HT1080 (cell line): Measurements from ENCODE around the gene DNAJB8. TPM values are rescaled to one million over a fixed set of nuclear protein-coding genes. Genes with fewer than 3 reads are reported as not detected.

Experiments used
- DNase-seq: peaks from one replicate; pipeline ENCODE4 v3.0.0-alpha.2; 2015; ENCODE audit warnings: low read depth
- total RNA-seq: library from RNA; depleted of rRNA; stranded (reverse); fragments of >200 nt; shearing (Covaris generic); gene quantifications from 2 replicates; pipeline ENCODE4 v1.2.3, GENCODE V29; 2014

The DNAJB8 gene
- total RNA-seq, 1 experiment from 2014 or later, result not detected

DNA sequence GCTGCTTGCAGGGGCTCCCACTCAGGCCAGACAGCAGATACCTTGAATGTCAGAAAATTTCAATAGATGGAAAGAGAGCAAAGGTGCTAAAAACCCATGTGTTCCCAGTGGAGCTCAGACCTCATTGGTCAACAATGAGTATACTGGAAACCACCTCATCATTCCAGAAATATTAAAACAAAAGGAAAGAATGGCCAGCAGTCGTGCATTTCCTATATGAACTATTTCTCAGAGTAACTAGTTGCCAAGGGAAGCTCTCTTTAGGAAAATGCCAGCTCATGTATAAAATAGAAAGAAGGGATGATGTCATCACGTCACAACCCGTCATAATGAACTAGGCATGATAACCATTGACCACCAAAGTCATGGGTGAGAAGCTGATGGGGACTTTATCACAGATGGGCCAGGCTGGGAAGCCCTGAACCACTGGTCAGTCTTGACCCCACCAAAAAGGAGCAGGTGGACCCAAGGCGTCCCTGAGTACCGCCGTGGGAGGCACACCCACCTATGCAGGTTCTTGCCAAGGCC lies 17.5 kb downstream of the DNAJB8 start:
- DNase-seq, result no peak

DNA sequence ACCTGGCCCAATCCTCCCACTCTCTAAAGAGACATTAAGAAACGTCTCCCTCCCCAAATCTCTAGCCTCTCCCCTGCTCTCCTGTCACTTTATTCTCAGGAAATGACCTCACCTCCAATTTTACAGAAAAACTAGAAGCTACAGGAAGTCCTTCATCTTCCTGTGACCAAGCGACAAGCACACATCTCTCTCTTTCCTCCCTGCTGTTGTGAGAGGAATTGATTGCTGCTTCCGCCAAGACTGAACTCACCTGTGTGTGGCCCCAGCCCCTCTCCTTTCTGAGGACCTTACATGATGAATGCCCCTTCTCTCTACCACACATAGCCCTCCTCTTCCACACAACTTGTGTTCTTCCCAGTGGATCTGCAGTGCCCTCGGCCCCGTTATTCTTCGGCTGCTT lies 18.2 kb downstream of the DNAJB8 start:
- peak; percentile 22 for DNase-seq

DNA sequence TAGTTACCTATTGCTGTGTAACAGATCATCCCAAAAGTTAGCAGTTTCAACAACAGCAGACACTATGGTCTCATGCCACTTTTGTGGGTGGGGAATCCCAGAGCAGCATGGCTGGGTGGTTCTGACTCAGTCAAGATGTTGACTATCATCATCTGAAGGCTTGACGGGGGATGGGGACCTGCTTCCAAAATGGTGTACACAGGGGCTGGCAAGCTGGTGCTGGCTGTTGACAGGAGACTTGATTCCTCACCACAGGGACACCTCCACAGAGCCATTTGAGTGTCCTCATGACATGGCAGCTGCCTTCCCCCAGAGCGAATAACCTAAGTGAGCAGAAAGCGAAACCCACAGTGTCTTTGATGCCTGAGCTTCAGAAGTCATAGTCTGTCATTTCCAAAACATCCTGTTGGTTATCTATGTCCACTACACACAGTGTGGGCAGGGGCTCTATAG lies 19.1 kb downstream of the DNAJB8 start:
- DNase-seq, result no peak

- no peak for DNase-seq
Observed at GRCh38 chr3:128446821-128447220, 19.9 kb downstream of the DNAJB8 start.

DNA sequence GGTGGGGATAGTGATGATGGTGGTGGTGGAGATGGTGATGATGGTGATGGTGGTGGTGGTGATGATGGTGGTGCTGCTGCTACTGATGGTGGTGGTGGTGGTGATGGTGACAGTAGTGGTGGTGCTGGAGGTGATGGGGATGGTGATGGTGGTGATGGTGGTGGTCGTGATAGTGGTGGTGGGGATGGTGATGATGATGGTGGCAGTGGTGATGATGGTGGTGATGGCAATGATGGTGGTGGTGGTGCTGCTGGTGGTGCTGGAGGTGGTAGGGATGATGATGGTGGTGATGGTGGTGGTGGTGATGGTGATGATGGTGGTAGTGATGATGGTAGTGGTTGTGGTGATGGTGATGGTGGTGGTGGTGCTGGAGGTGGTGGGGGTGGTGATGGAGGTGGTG lies 21.3 kb downstream of the DNAJB8 start:
- DNase-seq, result no peak

DNA sequence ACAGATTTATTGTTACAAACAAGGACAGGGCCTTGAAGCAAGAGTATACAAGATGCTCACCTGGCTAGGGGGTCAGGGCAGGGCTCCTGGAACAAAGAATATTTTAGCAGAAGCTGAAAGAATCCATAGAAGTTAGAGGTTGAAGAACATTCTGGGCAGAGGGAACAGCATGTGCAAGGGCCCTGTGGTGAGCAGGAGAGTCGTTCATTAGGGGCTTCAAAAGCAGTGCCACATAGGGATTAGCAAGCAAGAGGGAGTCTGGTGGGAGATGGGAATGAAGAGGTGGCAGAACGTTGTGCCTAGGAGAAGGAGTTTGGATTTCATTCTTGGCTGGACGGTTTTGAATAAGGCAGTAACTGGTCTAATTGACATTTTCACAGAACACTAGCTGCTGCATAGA lies 22.9 kb downstream of the DNAJB8 start:
- no peak for DNase-seq

DNA sequence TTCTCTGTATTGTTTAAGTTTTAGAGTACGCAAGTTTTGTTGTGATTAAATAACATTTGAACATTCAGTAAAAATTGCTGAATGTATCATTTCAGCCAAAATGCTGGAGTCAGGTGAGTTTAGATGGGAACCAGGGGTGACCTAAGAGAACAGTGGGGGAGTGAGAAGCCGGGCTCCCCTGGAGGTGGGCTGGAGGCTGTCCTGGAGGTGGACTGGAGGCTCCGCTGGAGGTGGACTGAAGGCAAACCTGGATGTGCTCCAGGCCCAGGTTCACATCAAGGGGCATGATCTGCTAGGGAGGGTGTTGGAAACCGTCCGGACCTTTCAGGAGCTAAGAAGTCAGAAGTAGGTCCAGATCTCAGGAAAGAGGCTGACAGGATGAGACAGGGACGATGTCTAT lies 23.7 kb downstream of the DNAJB8 start:
- DNase-seq, result no peak

DNA sequence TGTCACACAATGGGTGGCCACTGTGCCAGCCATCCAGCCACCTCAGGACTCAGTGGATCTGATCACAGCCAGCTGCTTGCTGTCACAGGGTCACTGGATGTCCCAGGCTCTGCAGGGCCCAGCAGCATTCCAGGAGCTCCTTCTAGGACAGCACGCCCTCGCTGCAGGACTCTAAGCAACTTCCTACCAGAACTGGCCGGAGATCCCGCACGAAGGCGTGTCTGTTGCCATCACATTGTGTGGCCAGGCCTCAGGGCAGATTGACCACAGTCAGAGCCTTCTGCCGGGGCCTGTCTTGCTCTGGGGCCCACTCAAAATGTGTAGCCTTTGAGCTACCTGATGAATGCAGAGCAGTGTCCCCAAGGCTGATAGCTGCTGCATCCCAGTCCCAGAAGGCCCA lies 24.6 kb downstream of the DNAJB8 start:
- DNase-seq, result no peak

DNA sequence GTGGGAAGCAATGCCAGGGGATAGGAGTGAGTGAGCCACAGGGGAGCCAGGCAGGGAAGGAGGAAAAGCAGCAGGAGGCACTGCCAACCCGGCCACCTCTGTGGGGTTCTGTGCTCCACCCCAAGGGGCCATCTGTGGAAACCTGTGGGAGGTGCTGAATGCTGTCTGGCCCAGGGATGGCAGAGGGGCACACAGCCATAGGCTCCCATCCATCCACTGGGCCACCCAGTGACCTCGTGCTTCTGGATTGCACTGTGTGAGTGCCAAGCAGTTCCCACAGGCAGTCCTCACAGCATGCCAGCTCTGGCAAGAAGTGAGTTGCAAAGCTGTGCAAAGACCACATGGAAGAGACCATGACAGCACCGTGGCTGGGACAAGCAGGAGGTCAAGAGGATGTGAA lies 27.5 kb downstream of the DNAJB8 start:
- no peak for DNase-seq

DNA sequence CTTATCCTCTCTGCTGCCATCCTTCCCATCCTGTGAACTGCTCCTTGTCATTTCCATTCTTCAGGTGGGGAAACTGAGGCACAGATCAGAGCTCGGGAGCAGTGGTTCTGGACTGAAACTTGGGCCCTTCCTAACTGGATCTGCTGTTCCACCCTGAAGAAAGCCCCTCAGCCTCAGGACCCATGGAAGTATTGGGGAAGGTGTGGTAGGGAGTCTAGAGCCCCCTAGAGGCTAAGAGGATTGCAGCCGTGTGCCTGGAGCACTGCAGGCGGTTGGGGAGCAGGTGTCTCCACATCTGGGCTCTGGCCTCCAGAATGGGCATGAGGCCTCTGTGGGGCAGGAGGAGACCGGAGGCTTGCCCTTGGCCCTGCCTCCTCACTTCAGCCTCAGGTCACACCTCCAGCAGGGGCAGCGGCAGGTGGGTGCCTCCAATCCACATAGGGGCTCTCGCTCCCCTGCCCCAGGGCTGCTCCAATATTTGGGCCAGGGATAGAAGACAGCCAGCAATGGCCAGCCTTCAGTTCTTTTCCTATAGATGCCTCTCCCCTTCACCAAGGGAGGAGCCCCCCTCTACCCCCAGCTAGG lies 28.1 kb downstream of the DNAJB8 start:
- no peak for DNase-seq

- no peak for DNase-seq
Observed at GRCh38 chr3:128436214-128436613, 30.5 kb downstream of the DNAJB8 start.

- no peak for DNase-seq
Observed at GRCh38 chr3:128435561-128435960, 31.1 kb downstream of the DNAJB8 start.

DNA sequence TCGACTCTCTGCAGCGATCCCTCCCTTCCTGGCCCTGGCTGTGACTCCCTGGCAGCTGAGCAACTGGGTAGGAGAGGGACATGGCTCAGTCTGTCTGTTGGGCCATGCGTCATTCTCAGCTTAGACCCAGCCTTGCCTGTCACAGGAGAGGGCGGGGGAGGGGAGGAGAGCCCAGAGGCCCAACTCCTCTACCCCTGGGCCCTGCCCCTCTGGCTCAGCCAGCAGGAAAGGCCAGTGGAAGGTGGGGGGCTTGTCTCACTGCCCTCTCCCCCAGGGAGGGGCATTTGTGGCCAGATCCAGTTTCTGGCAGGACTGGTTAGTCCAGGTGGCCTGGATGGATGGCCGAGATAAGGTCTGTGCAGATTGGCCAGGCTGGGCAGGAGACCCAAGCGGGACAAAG lies 31.6 kb downstream of the DNAJB8 start:
- DNase-seq, result peak; percentile 25

DNA sequence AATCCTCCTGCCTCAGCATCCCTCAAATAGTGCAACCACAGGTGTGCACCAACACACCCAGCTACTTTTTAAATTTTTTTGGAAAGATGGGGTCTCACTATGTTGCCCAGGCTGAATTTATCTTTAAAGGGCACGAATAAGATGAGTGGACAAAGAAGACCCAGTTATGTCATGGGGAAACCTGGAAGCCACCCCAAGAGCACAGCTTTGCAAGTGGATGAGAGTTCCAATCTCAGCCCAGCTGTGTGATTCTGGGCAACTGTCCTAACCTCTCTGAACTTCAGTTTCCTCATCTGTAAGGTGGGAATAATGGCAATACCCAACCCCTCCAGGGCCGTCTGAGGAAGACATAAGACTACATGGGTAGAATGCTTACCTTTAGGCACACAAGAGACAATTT lies 32.2 kb downstream of the DNAJB8 start:
- DNase-seq, result no peak

DNA sequence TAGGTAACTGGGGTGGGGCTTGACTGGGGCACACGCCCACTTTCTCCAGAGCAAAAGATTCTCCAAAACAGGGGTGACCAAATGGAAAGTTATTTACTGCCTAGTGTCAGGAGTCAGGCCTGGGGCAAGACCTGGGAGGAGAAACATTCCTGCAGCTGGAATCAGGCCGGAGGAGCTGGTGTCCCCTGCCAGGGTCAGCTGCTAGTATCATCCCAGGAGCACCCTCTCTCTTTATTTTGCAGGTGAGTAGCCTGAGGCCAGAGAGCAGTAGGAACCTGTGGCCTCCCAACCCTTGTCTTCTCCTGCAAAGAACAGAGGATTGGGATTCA lies 32.9 kb downstream of the DNAJB8 start:
- no peak for DNase-seq

GRCh38 chr3:128432971-128433836 lies 33.5 kb downstream of the DNAJB8 start:
- DNase-seq, result no peak

DNA sequence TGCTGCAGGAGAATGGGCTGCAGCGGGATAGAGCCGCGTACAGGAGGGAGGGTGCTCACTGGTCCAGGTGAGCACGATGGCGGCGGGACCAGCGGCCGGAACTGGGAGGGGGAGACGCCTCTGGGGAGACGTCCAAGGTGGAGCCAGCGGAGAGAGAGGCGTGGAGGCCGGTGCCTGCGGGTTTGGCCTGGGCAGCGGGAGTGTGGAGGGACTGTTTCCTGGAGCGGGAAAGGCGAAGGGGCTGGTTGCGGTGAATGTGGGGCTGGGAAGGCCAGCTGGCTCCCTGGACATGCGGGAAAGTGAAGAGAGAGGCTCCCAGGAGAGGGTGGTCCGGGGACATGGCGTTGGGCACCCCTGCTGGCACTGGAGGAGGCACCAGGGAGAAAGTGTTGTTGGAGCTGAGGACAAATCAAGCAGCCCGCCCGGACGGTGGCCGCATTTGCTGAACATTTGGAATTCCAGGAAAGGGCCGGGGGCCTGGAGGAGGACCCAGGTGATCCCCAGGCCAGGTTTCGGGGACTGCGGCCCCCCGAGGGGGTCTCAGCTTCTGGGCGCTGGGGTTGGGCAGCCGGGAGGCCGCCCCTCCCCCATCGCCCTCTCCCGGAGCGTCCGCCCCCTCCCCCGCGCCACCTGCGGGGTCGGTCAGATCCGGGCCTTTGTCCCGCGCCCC lies 34.3 kb downstream of the DNAJB8 start:
- DNase-seq, result no peak

DNA sequence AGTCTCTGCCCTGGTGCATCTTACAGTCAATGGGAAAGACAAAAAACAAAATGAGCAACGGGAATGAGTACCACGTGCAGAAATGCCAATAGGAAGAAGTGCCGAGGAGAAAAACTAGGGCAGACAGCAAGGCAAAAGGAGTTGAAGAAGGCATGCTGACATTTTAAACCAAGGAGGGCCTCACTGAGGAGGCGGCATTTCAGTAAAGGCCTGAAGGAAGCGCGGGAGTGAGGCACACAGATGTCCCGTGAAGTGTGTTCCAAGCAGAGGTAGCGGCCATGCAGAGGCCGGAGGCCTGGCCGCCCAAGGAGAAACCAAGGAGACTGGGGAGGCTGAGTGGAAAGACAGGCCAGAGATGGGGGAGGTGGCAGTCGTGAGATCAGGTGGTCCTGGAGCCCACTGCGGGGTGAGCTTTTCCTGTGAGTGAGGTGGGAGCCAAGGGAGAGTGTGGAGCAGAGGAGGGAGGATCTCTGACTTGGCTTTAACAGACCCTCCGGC lies 34.8 kb downstream of the DNAJB8 start:
- no peak for DNase-seq

DNA sequence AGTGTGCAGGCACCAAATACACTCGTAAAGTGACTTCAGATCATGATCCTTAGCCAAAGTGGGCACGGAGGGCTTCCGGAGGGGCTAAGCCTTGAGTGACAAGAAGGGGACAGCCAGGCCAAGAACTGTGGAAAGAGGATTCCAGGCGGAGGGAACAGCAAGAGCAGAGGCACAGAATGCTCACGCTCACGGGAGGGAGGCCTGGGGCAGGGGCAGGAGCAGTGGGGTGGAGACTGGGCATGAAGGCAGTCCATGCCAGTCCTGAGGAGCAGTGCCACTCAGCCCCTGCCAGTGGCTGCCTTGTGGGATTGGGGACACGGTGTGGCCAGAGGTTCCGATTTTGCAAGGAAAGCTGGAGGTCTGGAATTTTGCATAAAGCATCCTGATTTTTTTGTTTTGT lies 36.0 kb downstream of the DNAJB8 start:
- no peak for DNase-seq

GRCh38 chr3:128430301-128430700 lies 36.4 kb downstream of the DNAJB8 start:
- DNase-seq, result no peak

GRCh38 chr3:128429751-128430150 lies 36.9 kb downstream of the DNAJB8 start:
- DNase-seq, result no peak

DNA sequence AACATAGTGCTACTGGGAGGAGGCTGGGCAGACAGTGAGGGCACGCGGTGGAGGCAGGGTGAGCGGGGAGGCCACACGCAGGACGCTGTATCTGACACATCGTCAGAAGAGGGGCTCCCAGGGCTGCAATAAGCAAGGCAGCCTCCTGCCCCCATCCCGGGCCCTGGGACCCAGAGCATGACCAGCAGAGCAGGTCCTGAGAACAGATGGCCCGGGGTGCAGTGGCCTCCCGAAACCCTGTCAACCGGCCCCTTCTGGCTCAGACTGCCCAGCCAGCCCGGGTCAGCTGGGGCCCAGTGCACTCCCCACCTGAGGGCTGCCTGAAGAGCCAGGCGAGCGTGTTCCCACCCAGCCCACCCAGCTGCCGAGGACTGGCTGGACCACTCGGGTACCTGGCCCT lies 37.4 kb downstream of the DNAJB8 start:
- no peak for DNase-seq
